Measurements from ENCODE around the gene GRM3. TPM values are rescaled to one million over a fixed set of nuclear protein-coding genes. Genes with fewer than 3 reads are reported as not detected.

Gene GRM3
- total and polyA plus RNA-seq, 7 donors: 0.03 TPM; not detected in 6

DNA sequence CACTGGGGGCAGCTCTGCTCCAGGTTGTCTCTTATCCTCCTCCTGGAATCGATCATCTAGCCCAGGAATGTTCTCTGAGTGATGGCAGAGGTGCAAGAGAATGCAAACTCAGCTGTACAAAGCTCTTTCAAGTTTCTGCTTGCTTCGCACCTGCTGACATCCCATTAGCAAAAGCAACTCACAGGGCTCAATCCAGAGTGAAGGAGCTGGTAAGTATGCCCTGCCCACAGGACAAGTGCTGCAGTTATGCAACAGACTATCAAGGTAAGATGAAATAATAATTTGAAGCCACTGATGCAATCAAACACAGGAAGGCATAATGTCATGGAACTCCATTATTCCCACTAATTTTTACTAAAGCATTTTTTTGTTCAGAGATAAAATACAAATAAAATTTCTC, 122.2 kb downstream of the GRM3 start:
- intact Hi-C loops (cut with DNase I): no loop called here
- TF ChIP-seq, protein P1, sequence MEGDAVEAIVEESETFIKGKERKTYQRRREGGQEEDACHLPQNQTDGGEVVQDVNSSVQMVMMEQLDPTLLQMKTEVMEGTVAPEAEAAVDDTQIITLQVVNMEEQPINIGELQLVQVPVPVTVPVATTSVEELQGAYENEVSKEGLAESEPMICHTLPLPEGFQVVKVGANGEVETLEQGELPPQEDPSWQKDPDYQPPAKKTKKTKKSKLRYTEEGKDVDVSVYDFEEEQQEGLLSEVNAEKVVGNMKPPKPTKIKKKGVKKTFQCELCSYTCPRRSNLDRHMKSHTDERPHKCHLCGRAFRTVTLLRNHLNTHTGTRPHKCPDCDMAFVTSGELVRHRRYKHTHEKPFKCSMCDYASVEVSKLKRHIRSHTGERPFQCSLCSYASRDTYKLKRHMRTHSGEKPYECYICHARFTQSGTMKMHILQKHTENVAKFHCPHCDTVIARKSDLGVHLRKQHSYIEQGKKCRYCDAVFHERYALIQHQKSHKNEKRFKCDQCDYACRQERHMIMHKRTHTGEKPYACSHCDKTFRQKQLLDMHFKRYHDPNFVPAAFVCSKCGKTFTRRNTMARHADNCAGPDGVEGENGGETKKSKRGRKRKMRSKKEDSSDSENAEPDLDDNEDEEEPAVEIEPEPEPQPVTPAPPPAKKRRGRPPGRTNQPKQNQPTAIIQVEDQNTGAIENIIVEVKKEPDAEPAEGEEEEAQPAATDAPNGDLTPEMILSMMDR (IDR thresholded peaks at IDR 0.05): no peak
- Histone ChIP-seq H3K4me3 (no peak overlapping the region), H3K27me3 (ENCODE audit: insufficient read depth in 3 of 3, low read length in 2 of 3) (no peaks in the 10 kb centered on the region), H3K27ac (no peak overlapping the region), H3K4me1 (no peaks in the 10 kb centered on the region), H3K36me3 (ENCODE audit: insufficient read depth in 1 of 2, low read depth in 1 of 2) (no peaks in the 10 kb centered on the region), H3K9me3 (no peaks in the 10 kb centered on the region)
- no peak for ATAC-seq
- WGBS, 3 donors: 67 to 70% (median 69%) methylated on average over 2 of the region's 2 CpGs
- DNase-seq: no peak

DNA sequence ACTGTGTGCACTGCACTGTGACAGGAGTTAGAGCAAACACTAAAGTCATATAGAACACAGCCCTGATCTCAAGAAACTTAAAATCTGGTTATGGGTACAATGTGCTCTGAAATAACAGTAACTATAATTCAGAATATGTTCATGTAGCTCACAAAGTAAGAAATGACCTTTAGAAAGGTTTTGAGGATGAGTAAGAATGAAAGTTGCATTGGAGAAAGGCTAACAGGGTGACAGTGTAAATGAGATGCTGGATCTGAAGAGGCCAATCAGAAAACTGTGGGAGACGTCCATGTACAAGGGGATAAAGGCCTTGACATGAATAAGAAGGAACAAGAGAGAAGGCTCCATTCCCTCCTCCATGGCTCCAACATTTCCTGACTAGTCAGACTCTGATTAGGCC, 124.7 kb downstream of the GRM3 start:
- H3K27me3 ChIP-seq (ENCODE audit: insufficient read depth in 3 of 3, low read length in 2 of 3): no peaks in the 10 kb centered on the region
- 50 to 65% (median 55%) methylated on average over 1 of the region's 1 CpG for WGBS, 3 donors
- no peaks in the 10 kb centered on the region for H3K36me3 ChIP-seq (ENCODE audit: insufficient read depth in 1 of 2, low read depth in 1 of 2)
- DNase-seq (no peak), ATAC-seq (no peak)
- intact Hi-C loops (cut with DNase I): no loop called here
- H3K4me1 ChIP-seq: no peaks in the 10 kb centered on the region
- no peak overlapping the region for H3K27ac ChIP-seq
- TF ChIP-seq, protein P1 (IDR thresholded peaks at IDR 0.05): no peak
- H3K4me3 ChIP-seq: no peak overlapping the region
- H3K9me3 ChIP-seq: no peaks in the 10 kb centered on the region

DNA sequence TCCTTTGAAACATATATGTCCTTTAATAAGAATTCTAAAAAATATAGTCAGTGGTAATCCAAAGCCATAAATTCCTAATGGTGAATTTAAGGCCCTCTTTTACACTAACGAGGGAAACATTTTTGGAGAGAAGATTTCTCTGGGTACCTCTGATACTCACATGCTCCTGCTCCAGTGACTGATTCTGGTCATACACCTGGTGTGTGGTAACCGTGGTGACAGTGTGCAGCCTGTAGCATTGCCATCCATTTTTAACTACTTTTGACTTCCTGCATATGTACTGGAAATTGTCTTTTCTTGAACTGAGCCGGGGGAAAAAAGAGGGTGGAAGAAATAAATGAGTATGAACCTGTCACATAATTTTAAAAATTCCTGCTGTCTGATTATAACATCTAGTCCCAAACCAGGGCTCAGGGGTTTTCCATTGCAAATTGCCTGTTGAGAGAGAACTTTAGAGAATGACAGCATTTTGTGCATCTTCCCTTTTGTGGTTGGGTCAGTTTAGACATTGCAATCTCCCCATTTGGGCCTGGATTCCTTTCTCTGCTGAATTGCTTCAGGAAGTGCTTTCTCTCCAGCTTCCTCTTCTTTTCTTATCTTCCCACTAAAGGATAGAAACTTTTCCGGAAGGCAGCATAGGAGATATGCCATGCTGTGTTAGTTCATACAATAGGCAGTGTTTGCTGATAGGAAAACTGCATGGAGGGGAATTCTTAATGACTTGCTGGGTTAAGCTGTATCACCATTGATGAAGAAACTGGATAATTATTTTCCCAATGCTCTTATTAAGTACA, 125.5 kb downstream of the GRM3 start:
- DNase-seq (no peak), ATAC-seq (no peak)
- H3K36me3 ChIP-seq (ENCODE audit: insufficient read depth in 1 of 2, low read depth in 1 of 2): no peaks in the 10 kb centered on the region
- intact Hi-C loops (cut with DNase I): no loop called here
- H3K4me3 ChIP-seq: no peak overlapping the region
- H3K27me3 ChIP-seq (ENCODE audit: insufficient read depth in 3 of 3, low read length in 2 of 3): no peaks in the 10 kb centered on the region
- no peak overlapping the region for H3K27ac ChIP-seq
- H3K9me3 ChIP-seq: no peaks in the 10 kb centered on the region
- no peaks in the 10 kb centered on the region for H3K4me1 ChIP-seq
- WGBS, 3 donors: 68 to 71% (median 71%) methylated on average over 4 of the region's 4 CpGs
- TF ChIP-seq, protein P1 (IDR thresholded peaks at IDR 0.05): no peak

DNA sequence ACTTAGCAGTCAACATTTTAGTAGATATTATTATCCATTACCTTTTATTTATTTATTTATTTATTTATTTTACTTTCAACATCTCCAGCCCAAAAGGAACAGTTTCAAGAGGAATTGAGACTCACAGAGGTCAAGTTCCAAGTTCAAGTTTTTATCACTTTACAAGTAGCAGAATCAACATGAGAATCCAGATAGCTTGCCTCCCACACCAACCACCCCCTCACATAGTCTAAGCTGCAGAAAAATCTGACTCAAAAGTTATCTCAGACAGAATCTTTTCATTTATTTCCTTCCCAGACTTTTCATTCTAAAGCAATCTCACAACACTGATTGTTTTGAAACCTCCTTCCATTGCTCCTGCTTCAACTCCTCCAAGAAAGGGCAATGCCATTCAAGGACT, 129.6 kb downstream of the GRM3 start:
- Histone ChIP-seq H3K4me3 (no peak overlapping the region), H3K4me1 (no peaks in the 10 kb centered on the region), H3K27me3 (ENCODE audit: insufficient read depth in 3 of 3, low read length in 2 of 3) (no peaks in the 10 kb centered on the region), H3K9me3 (no peaks in the 10 kb centered on the region), H3K27ac (no peak overlapping the region), H3K36me3 (ENCODE audit: insufficient read depth in 1 of 2, low read depth in 1 of 2) (no peaks in the 10 kb centered on the region)
- no peak for DNase-seq
- no peak for ATAC-seq
- TF ChIP-seq, protein P1 (IDR thresholded peaks at IDR 0.05): no peak
- intact Hi-C loops (cut with DNase I): no loop called here

DNA sequence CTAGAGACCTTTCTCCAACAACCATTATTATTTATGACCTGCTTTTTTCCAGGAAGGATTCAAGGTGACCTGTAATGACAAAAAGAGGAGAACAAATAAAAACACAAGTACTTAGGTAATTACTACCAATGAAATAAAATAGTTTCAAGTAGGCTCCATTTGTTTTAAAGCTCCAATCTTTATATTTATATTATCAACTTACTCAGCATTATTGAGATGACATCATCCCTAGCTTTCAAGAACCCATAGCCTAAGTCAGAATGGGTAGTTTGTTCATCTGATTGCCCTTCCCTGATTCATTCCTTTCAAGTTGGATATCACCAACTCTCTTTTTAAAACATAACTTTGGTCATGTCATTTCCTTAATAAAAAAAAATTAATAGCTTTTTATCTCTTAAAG, 131.5 kb downstream of the GRM3 start:
- intact Hi-C loops (cut with DNase I): no loop called here
- H3K27me3 ChIP-seq (ENCODE audit: insufficient read depth in 3 of 3, low read length in 2 of 3): no peaks in the 10 kb centered on the region
- DNase-seq: no peak

More for the DNA sequence above, 131.5 kb downstream of the GRM3 start:
- no peak overlapping the region for H3K27ac ChIP-seq
- no peaks in the 10 kb centered on the region for H3K9me3 ChIP-seq
- TF ChIP-seq, protein P1 (IDR thresholded peaks at IDR 0.05): no peak
- no peaks in the 10 kb centered on the region for H3K36me3 ChIP-seq (ENCODE audit: insufficient read depth in 1 of 2, low read depth in 1 of 2)
- no peak for ATAC-seq
- H3K4me3 ChIP-seq: no peak overlapping the region
- no peaks in the 10 kb centered on the region for H3K4me1 ChIP-seq
